ENCODE measurements around the gene KANSL1. TPM values are rescaled to one million over a fixed set of nuclear protein-coding genes. Genes with fewer than 3 reads are reported as not detected.

The KANSL1 gene
- polyA plus RNA-seq, 1 donor from 2014 or later, result 16.4 TPM

GRCh38 chr17:45997166-45997565 lies 196.1 kb downstream of the KANSL1 start:
- H3K27ac Mint-ChIP-seq, result no peak overlapping the region
- H3K4me1 Mint-ChIP-seq, result no peaks in the 10 kb centered on the region
- peaks cover 1% of the 10 kb centered on the region for H3K27me3 Mint-ChIP-seq
- no peaks in the 10 kb centered on the region for H3K36me3 Mint-ChIP-seq
- no peaks in the 10 kb centered on the region for H3K9me3 Mint-ChIP-seq
- H3K4me3 Mint-ChIP-seq, result peak overlapping the region in 1 of 4 donors; percentile 23

- no peaks in the 10 kb centered on the region for H3K36me3 Mint-ChIP-seq
- H3K27me3 Mint-ChIP-seq, result peaks cover 1% of the 10 kb centered on the region
These were observed 196.8 kb downstream of the KANSL1 start for GRCh38 chr17:45996282-45996937.

GRCh38 chr17:45995627-45996270 lies 197.5 kb downstream of the KANSL1 start:
- H3K27me3 Mint-ChIP-seq, result peaks cover 1% of the 10 kb centered on the region
- H3K27ac Mint-ChIP-seq, result no peak overlapping the region
- H3K4me1 Mint-ChIP-seq, result no peaks in the 10 kb centered on the region
- H3K9me3 Mint-ChIP-seq, result no peaks in the 10 kb centered on the region
- no peaks in the 10 kb centered on the region for H3K36me3 Mint-ChIP-seq
- no peak overlapping the region for H3K4me3 Mint-ChIP-seq

More at GRCh38 chr17:45996282-45996937, 196.8 kb downstream of the KANSL1 start:
- Mint-ChIP-seq H3K27ac (no peak overlapping the region), H3K4me3 (no peak overlapping the region), H3K4me1 (no peaks in the 10 kb centered on the region), H3K9me3 (no peaks in the 10 kb centered on the region)

GRCh38 chr17:45994987-45995386 lies 198.2 kb downstream of the KANSL1 start:
- Mint-ChIP-seq H3K27me3 (peaks cover 1% of the 10 kb centered on the region), H3K9me3 (no peaks in the 10 kb centered on the region), H3K27ac (no peak overlapping the region), H3K4me3 (no peak overlapping the region), H3K36me3 (no peaks in the 10 kb centered on the region), H3K4me1 (peaks cover 0 to under 1% (median 0%) of the 10 kb centered on the region in 3 donors)

DNA sequence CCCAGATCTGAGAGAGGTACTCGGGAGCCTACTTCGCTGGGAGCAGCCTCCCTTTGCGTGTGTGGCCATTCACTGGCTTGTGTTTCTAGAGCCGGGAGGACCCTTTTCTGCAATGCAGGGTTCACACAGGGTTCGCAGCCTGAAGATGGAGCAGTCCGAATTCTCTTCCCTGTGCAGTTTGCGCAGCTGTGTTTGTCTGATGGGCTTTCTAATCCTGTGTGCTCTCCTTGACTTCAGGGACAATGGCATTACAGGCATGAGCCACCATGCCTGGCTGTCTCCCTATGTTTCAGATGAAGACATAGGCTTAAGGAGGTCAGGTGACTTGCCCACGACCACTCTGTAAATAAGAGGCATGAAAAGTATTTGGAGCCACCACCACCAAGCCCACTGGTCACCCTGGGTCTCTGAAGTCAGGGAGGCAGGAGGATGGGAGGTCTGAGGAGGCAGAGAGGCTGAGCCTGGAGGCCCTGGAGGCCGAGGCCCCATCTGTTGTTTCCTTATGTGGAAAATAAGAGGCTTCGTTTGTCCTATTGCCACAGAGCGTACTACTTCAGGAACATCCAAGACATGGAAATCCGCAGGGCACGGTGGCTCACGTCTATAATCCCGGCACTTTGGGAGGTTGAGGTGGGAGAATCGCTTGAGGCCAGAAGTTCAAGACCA lies 199.1 kb downstream of the KANSL1 start:
- H3K36me3 Mint-ChIP-seq, result no peaks in the 10 kb centered on the region
- peaks cover 0 to 3% (median 0%) of the 10 kb centered on the region in 3 donors for H3K4me1 Mint-ChIP-seq
- H3K9me3 Mint-ChIP-seq, result no peaks in the 10 kb centered on the region
- no peak overlapping the region for H3K4me3 Mint-ChIP-seq
- no peak overlapping the region for H3K27ac Mint-ChIP-seq
- H3K27me3 Mint-ChIP-seq, result peaks cover 1% of the 10 kb centered on the region

DNA sequence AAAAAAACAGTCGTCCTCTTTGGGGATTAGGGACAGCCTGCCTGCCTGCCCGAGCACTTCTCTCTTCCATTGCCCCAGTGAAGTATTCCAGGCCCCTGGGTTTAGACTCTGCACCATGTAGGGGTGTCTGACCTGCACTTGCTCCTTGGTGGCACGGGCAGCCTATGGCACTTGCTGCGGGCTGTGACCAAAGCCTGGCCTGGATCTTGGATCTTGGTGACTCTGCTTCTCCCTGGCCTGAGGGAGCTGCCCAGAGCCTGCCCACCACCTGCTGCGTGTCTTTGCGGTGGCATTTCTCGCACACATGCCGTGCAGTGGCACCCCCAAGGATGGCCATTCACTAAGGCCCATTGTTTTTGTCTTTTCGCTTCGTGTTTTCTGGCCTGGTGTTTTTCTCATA lies 200.3 kb downstream of the KANSL1 start:
- Mint-ChIP-seq H3K4me3 (no peak overlapping the region), H3K9me3 (no peaks in the 10 kb centered on the region), H3K27me3 (peaks cover 1% of the 10 kb centered on the region), H3K27ac (no peak overlapping the region), H3K4me1 (peaks cover 0 to 3% (median 0%) of the 10 kb centered on the region in 3 donors), H3K36me3 (no peaks in the 10 kb centered on the region)

- no peak overlapping the region for H3K4me3 Mint-ChIP-seq
- H3K4me1 Mint-ChIP-seq, result peaks cover 0 to 3% (median 0%) of the 10 kb centered on the region in 3 donors
- no peaks in the 10 kb centered on the region for H3K36me3 Mint-ChIP-seq
- no peak overlapping the region for H3K27ac Mint-ChIP-seq
- H3K9me3 Mint-ChIP-seq, result no peaks in the 10 kb centered on the region
- H3K27me3 Mint-ChIP-seq, result peaks cover 1% of the 10 kb centered on the region
These were observed 201.1 kb downstream of the KANSL1 start for GRCh38 chr17:45992175-45992574.

DNA sequence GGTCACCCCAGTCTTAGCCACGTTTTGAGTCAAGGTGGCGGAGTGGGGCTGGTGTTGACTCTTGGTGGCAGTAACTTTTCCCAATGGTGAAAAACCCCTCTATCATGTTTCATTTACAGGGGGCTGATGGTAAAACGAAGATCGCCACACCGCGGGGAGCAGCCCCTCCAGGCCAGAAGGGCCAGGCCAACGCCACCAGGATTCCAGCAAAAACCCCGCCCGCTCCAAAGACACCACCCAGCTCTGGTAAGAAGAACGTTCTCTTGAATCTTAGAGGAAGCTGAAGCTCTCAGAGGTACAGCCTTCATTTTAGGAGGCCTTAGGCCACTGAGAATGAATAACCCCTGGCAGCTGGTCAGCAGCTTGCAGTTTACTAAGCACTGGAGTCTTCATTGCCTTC lies 201.9 kb downstream of the KANSL1 start:
- Mint-ChIP-seq H3K9me3 (no peaks in the 10 kb centered on the region), H3K27ac (no peak overlapping the region), H3K4me1 (peaks cover 0 to 3% (median 0%) of the 10 kb centered on the region in 3 donors), H3K27me3 (peaks cover 1% of the 10 kb centered on the region), H3K4me3 (no peak overlapping the region), H3K36me3 (no peaks in the 10 kb centered on the region)

GRCh38 chr17:45990886-45991285 lies 202.3 kb downstream of the KANSL1 start:
- Mint-ChIP-seq H3K9me3 (no peaks in the 10 kb centered on the region), H3K4me3 (no peak overlapping the region), H3K36me3 (no peaks in the 10 kb centered on the region), H3K27me3 (peaks cover 1% of the 10 kb centered on the region), H3K4me1 (peaks cover 0 to 3% (median 0%) of the 10 kb centered on the region in 3 donors), H3K27ac (no peak overlapping the region)

DNA sequence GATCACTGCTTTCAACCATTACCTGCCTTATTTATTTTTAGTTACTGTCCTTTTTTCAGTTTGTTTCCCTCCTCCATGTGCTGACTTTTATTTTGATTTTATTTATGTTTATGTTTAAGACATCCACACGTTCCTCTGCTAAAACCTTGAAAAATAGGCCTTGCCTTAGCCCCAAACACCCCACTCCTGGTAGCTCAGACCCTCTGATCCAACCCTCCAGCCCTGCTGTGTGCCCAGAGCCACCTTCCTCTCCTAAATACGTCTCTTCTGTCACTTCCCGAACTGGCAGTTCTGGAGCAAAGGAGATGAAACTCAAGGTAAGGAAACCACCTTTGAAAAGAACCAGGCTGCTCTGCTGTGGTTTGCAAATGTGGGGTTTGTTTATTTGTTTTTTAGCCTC lies 203.5 kb downstream of the KANSL1 start:
- Mint-ChIP-seq H3K4me3 (no peak overlapping the region), H3K4me1 (peaks cover 0 to 3% (median 0%) of the 10 kb centered on the region in 3 donors), H3K27ac (no peak overlapping the region), H3K36me3 (no peaks in the 10 kb centered on the region), H3K27me3 (peaks cover 1% of the 10 kb centered on the region), H3K9me3 (no peaks in the 10 kb centered on the region)

DNA sequence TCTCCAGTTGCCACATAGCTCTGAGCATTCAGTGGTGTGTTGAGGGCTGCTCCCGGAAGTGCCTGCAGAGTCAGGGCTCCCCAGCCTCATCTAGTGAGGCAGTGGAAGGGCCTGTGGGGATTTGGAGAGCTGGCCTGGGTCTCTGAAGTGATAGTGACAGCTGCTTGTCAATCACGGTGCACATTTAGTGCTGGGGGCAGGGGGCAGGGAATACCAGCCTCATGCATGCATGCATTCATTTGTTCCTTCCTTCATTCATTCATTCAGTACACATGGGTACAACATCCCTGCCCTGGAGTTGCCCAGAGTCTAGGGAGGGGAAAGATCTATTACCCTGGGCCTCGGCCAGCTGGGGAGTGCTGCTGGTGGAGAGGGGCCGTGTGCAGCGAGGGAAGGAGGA lies 205.5 kb downstream of the KANSL1 start:
- H3K27me3 Mint-ChIP-seq, result no peaks in the 10 kb centered on the region
- no peak overlapping the region for H3K27ac Mint-ChIP-seq
- H3K4me1 Mint-ChIP-seq, result peaks cover 0 to 3% (median 0%) of the 10 kb centered on the region in 3 donors
- H3K4me3 Mint-ChIP-seq, result no peak overlapping the region
- no peaks in the 10 kb centered on the region for H3K9me3 Mint-ChIP-seq
- no peaks in the 10 kb centered on the region for H3K36me3 Mint-ChIP-seq

GRCh38 chr17:45986056-45986455 lies 207.2 kb downstream of the KANSL1 start:
- H3K27ac Mint-ChIP-seq, result no peak overlapping the region
- no peaks in the 10 kb centered on the region for H3K27me3 Mint-ChIP-seq
- no peaks in the 10 kb centered on the region for H3K9me3 Mint-ChIP-seq
- H3K36me3 Mint-ChIP-seq, result no peaks in the 10 kb centered on the region
- H3K4me3 Mint-ChIP-seq, result no peak overlapping the region
- H3K4me1 Mint-ChIP-seq, result peaks cover 0 to 3% (median 0%) of the 10 kb centered on the region in 3 donors

- Mint-ChIP-seq H3K4me3 (no peak overlapping the region), H3K9me3 (no peaks in the 10 kb centered on the region), H3K4me1 (peaks cover 0 to 3% (median 0%) of the 10 kb centered on the region in 3 donors), H3K27ac (no peak overlapping the region), H3K36me3 (no peaks in the 10 kb centered on the region), H3K27me3 (no peaks in the 10 kb centered on the region)
These were observed 207.8 kb downstream of the KANSL1 start for GRCh38 chr17:45985447-45985846.

GRCh38 chr17:45984368-45984767 lies 208.9 kb downstream of the KANSL1 start:
- Mint-ChIP-seq H3K36me3 (peaks cover 3% of the 10 kb centered on the region), H3K9me3 (no peaks in the 10 kb centered on the region), H3K4me3 (no peak overlapping the region), H3K4me1 (no peaks in the 10 kb centered on the region), H3K27ac (no peak overlapping the region), H3K27me3 (no peaks in the 10 kb centered on the region)

DNA sequence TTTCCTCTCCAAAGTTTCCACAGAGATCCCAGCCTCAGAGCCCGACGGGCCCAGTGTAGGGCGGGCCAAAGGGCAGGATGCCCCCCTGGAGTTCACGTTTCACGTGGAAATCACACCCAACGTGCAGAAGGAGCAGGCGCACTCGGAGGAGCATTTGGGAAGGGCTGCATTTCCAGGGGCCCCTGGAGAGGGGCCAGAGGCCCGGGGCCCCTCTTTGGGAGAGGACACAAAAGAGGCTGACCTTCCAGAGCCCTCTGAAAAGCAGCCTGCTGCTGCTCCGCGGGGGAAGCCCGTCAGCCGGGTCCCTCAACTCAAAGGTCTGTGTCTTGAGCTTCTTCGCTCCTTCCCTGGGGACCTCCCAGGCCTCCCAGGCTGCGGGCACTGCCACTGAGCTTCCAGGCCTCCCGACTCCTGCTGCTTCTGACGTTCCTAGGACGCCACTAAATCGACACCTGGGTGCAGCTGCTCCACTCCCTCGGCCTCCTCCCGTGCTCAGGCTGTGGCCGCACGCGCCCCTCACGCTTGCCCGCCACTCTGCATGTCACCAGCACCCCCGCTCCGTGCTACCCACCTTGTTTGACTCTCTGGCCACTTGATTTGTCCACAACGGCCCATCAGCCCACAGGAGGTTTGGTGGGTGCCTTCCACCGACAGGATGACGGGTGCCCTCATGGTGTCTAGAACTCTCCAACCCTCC lies 209.5 kb downstream of the KANSL1 start:
- Mint-ChIP-seq H3K27ac (no peak overlapping the region), H3K36me3 (peaks cover 3% of the 10 kb centered on the region), H3K27me3 (no peaks in the 10 kb centered on the region), H3K9me3 (no peaks in the 10 kb centered on the region), H3K4me1 (no peaks in the 10 kb centered on the region), H3K4me3 (no peak overlapping the region)

All from IgD-negative memory B cell (primary cell).